H9 (cell line): ENCODE results near the gene FAM228B. TPM values are rescaled to one million over a fixed set of nuclear protein-coding genes. Genes with fewer than 3 reads are reported as not detected.

Experiments
- DNase-seq: peaks from one replicate; pipeline ENCODE4 v3.0.0-alpha.2; 2017
- H2AFZ ChIP-seq: one replicate; pipeline ENCODE4 v1.6.1; 2013; ENCODE audit warnings: mild to moderate bottlenecking, low read length, control low read depth, moderate library complexity
- H2AK5ac ChIP-seq: 2 replicates; pipeline ENCODE4 v1.6.1; 2013; ENCODE audit warnings: low read length, control low read depth, mixed read lengths; ENCODE audit not compliant: insufficient read length
- H2BK120ac ChIP-seq: one replicate; pipeline ENCODE4 v1.6.1; 2013; ENCODE audit warnings: low read depth, mild to moderate bottlenecking, low read length, control low read depth, inconsistent platforms; ENCODE audit not compliant: poor library complexity, severe bottlenecking
- H2BK12ac ChIP-seq: 2 replicates; pipeline ENCODE4 v1.6.1; 2013; ENCODE audit warnings: low read length, control low read depth, mixed read lengths, low read depth; ENCODE audit not compliant: insufficient read length
- H2BK15ac ChIP-seq: 2 replicates; pipeline ENCODE4 v1.6.1; 2013; ENCODE audit warnings: low read depth, low read length, control low read depth
- H2BK20ac ChIP-seq: one replicate; pipeline ENCODE4 v1.6.1; 2013; ENCODE audit warnings: low read depth, mild to moderate bottlenecking, low read length, control low read depth, inconsistent platforms; ENCODE audit not compliant: poor library complexity, severe bottlenecking
- H2BK5ac ChIP-seq: 2 replicates; pipeline ENCODE4 v1.6.1; 2013; ENCODE audit warnings: low read length, control low read depth, mixed read lengths; ENCODE audit not compliant: insufficient read length
- H3K14ac ChIP-seq: 2 replicates; pipeline ENCODE4 v1.6.1; 2013; ENCODE audit warnings: low read length, control low read depth; ENCODE audit not compliant: insufficient read depth
- H3K18ac ChIP-seq: 2 replicates; pipeline ENCODE4 v1.6.1; 2013; ENCODE audit warnings: low read depth, mild to moderate bottlenecking, mixed read lengths, low read length, control low read depth; ENCODE audit not compliant: insufficient read length
- H3K23ac ChIP-seq: 2 replicates; pipeline ENCODE4 v1.6.1; 2013; ENCODE audit warnings: low read length, control low read depth, mixed read lengths, low read depth; ENCODE audit not compliant: insufficient read length
- H3K23me2 ChIP-seq: 2 replicates; pipeline ENCODE4 v1.6.1; 2013; ENCODE audit warnings: low read depth, mild to moderate bottlenecking, mixed read lengths, low read length, control low read depth; ENCODE audit not compliant: insufficient read length, poor library complexity, severe bottlenecking
- H3K27ac ChIP-seq: 2 replicates; pipeline ENCODE4 v1.5.1; 2013; ENCODE audit warnings: low read length, control low read depth, mixed read lengths, low read depth; ENCODE audit not compliant: insufficient read length
- H3K27me3 ChIP-seq: 2 replicates; pipeline ENCODE4 v1.6.1; 2013; ENCODE audit warnings: low read length, control low read depth, inconsistent platforms; ENCODE audit not compliant: insufficient read depth
- H3K4ac ChIP-seq: 2 replicates; pipeline ENCODE4 v1.6.1; 2013; ENCODE audit warnings: low read depth, mild to moderate bottlenecking, control low read depth, inconsistent platforms, low read length, moderate library complexity
- H3K4me1 ChIP-seq: 2 replicates; pipeline ENCODE4 v1.6.1; 2013; ENCODE audit warnings: low read length, control low read depth, inconsistent platforms; ENCODE audit not compliant: insufficient read depth
- H3K4me2 ChIP-seq: 2 replicates; pipeline ENCODE4 v1.6.1; 2013; ENCODE audit warnings: low read length, control low read depth, mixed read lengths; ENCODE audit not compliant: insufficient read length, insufficient read depth
- H3K56ac ChIP-seq: 2 replicates; pipeline ENCODE4 v1.6.1; 2013; ENCODE audit warnings: low read depth, mild to moderate bottlenecking, mixed read lengths, low read length, control low read depth; ENCODE audit not compliant: insufficient read length
- H3K79me1 ChIP-seq: 2 replicates; pipeline ENCODE4 v1.6.1; 2013; ENCODE audit warnings: low read depth, mild to moderate bottlenecking, moderate library complexity, low read length, control low read depth, inconsistent platforms; ENCODE audit not compliant: insufficient read depth, poor library complexity, severe bottlenecking
- H3K79me2 ChIP-seq: 2 replicates; pipeline ENCODE4 v1.6.1; 2013; ENCODE audit warnings: low read length, control low read depth, inconsistent platforms; ENCODE audit not compliant: insufficient read depth
- H3K9ac ChIP-seq: 2 replicates; pipeline ENCODE4 v1.6.1; 2013; ENCODE audit warnings: low read length, control low read depth, mixed read lengths; ENCODE audit not compliant: insufficient read length; ENCODE audit errors: extremely low read depth
- H3K9me3 ChIP-seq: one replicate; pipeline ENCODE4 v1.6.1; 2013; ENCODE audit warnings: low read depth, low read length, inconsistent platforms; ENCODE audit not compliant: control insufficient read depth
- H3T11ph ChIP-seq: one replicate; pipeline ENCODE4 v1.6.1; 2013; ENCODE audit warnings: mild to moderate bottlenecking, low read length, control low read depth, inconsistent platforms
- H4K20me1 ChIP-seq: one replicate; pipeline ENCODE4 v1.6.1; 2013; ENCODE audit not compliant: control insufficient read depth, insufficient read length, insufficient read depth
- H4K5ac ChIP-seq: 2 replicates; pipeline ENCODE4 v1.6.1; 2013; ENCODE audit warnings: low read depth, mild to moderate bottlenecking, mixed read lengths, low read length, control low read depth; ENCODE audit not compliant: insufficient read length
- H4K8ac ChIP-seq: replicated peaks from 2 replicates; pipeline ENCODE4 v1.6.1; 2013; ENCODE audit warnings: low read length, control low read depth, mixed read lengths, low read depth; ENCODE audit not compliant: insufficient read length
- H4K91ac ChIP-seq: 2 replicates; pipeline ENCODE4 v1.6.1; 2013; ENCODE audit warnings: low read depth, mild to moderate bottlenecking, moderate library complexity, mixed read lengths, low read length, control low read depth; ENCODE audit not compliant: insufficient read length
- H3K27ac Mint-ChIP-seq, 3 experiments: 2 replicates in 2 of 3; 3 replicates in 1 of 3; pipeline ENCODE4 v1.8.0; 2020 to 2021; ENCODE audit warnings: mixed read lengths in 3 of 3, mild to moderate bottlenecking in 1 of 3, moderate library complexity in 1 of 3
- H3K27me3 Mint-ChIP-seq: 2 replicates; pipeline ENCODE4 v1.8.0; 2021; ENCODE audit warnings: low read depth, mild to moderate bottlenecking, moderate library complexity, mixed read lengths
- H3K36me3 Mint-ChIP-seq, 3 experiments: 2 replicates in 2 of 3; 3 replicates in 1 of 3; pipeline ENCODE4 v1.8.0; 2020 to 2021; ENCODE audit warnings: low read depth in 3 of 3, mixed read lengths in 3 of 3; ENCODE audit not compliant: insufficient read depth in 1 of 3
- H3K4me1 Mint-ChIP-seq, 2 experiments: 2 replicates each; pipeline ENCODE4 v1.8.0; 2020; ENCODE audit warnings: mixed read lengths in 2 of 2
- H3K4me3 Mint-ChIP-seq, 2 experiments: 2 replicates in 1 of 2; 3 replicates in 1 of 2; pipeline ENCODE4 v1.8.0; 2020 to 2021; ENCODE audit warnings: mild to moderate bottlenecking in 2 of 2, mixed read lengths in 2 of 2, moderate library complexity in 1 of 2
- H3K9me3 Mint-ChIP-seq, 2 experiments: 2 replicates in 1 of 2; 3 replicates in 1 of 2; pipeline ENCODE4 v1.8.0; 2020; ENCODE audit warnings: mild to moderate bottlenecking in 2 of 2, mixed read lengths in 2 of 2, moderate library complexity in 1 of 2
- CTCF ChIP-seq: fragments of 200-600 bp; sonication (generic); conservative IDR thresholded peaks from 3 replicates; pipeline ENCODE4 v1.8.0; 2021; ENCODE audit warnings: antibody characterized with exemption, mild to moderate bottlenecking
- total RNA-seq: library from RNA; stranded (reverse); gene quantifications from 2 replicates; pipeline ENCODE4 v1.2.1, GENCODE V29; 2021

FAM228B gene
- total RNA-seq, 1 experiment from 2014 or later: 6.5 TPM

GRCh38 chr2:24147364-24147763 lies 24.1 kb downstream of the FAM228B start:
- H3K4me2 ChIP-seq: no peak overlapping the region
- H3K27ac ChIP-seq: no peak overlapping the region
- no peak overlapping the region for H3K23ac ChIP-seq
- H3T11ph ChIP-seq: no peak overlapping the region
- no peaks in the 10 kb centered on the region for H3K79me2 ChIP-seq
- H3K27me3 ChIP-seq: no peaks in the 10 kb centered on the region
- H3K27ac Mint-ChIP-seq: no peak overlapping the region
- H3K9me3 Mint-ChIP-seq: peaks cover 16 to 17% of the 10 kb centered on the region in 2 experiments
- H3K36me3 Mint-ChIP-seq: peaks cover 8 to 28% (median 22%) of the 10 kb centered on the region in 3 experiments
- no peaks in the 10 kb centered on the region for H3K79me1 ChIP-seq
- no peak overlapping the region for H3K18ac ChIP-seq
- H2BK20ac ChIP-seq: no peak overlapping the region
- no peak for DNase-seq
- H3K9ac ChIP-seq: no peak overlapping the region
- no peak overlapping the region for H2BK120ac ChIP-seq
- H3K56ac ChIP-seq: no peak overlapping the region
- H3K14ac ChIP-seq: no peak overlapping the region
- H4K8ac ChIP-seq: no peak overlapping the region
- H3K9me3 ChIP-seq: no peaks in the 10 kb centered on the region
- TF ChIP-seq CTCF: no peak
- no peaks in the 10 kb centered on the region; the same call in 1 of the 2 replicates for H3K27me3 Mint-ChIP-seq
- no peak overlapping the region for H3K4ac ChIP-seq
- no peak overlapping the region for H2BK12ac ChIP-seq
- no peak overlapping the region for H2AK5ac ChIP-seq
- no peak overlapping the region for H2BK15ac ChIP-seq
- H3K4me3 Mint-ChIP-seq: no peak overlapping the region
- H3K4me1 ChIP-seq: no peaks in the 10 kb centered on the region
- no peaks in the 10 kb centered on the region for H3K23me2 ChIP-seq
- H4K91ac ChIP-seq: no peak overlapping the region
- no peaks in the 10 kb centered on the region for H4K20me1 ChIP-seq
- no peak overlapping the region for H2AFZ ChIP-seq
- H2BK5ac ChIP-seq: no peak overlapping the region
- no peaks in the 10 kb centered on the region for H3K4me1 Mint-ChIP-seq
- no peak overlapping the region for H4K5ac ChIP-seq
